ENCODE data around the gene HMGXB4. TPM values are rescaled to one million over a fixed set of nuclear protein-coding genes. Genes with fewer than 3 reads are reported as not detected.

The HMGXB4 gene
- polyA plus RNA-seq, 1 experiment = 30.4 TPM

DNA sequence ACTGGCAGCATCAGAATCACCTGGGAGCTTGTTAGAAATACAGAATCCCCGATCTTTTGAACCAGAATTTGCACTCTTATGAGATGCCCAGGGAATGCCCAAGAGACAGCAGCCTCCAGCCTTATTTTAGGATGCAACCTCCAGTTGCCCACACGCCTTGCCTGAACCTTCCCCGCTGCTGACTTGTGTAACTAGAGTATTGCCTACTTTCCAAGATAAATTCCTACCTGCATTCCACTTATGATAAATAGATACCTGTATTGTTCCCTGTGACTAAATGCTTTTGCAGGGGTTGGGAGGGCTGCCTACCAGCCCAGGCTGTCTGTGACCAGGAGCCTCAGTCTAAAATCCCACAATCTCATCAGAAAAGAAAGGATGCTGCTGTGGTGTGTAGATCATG lies 44.3 kb upstream of the HMGXB4 start:
- Histone ChIP-seq H3K9me3 (ENCODE audit: control insufficient read depth, insufficient read depth, low read length) (no peaks in the 10 kb centered on the region), H3K27ac (ENCODE audit: low read depth, low read length) (no peak overlapping the region), H3K4me3 (ENCODE audit: low read depth, low read length) (no peak overlapping the region), H3K27me3 (ENCODE audit: control insufficient read depth, insufficient read depth, low read length) (peaks cover 6% of the 10 kb centered on the region)
- DNase-seq (ENCODE audit: low read depth, low spot score) = no peak
- ChIA-PET POLR2A (no interaction called here), CTCF (no interaction called here)
- TF ChIP-seq, protein P1, sequence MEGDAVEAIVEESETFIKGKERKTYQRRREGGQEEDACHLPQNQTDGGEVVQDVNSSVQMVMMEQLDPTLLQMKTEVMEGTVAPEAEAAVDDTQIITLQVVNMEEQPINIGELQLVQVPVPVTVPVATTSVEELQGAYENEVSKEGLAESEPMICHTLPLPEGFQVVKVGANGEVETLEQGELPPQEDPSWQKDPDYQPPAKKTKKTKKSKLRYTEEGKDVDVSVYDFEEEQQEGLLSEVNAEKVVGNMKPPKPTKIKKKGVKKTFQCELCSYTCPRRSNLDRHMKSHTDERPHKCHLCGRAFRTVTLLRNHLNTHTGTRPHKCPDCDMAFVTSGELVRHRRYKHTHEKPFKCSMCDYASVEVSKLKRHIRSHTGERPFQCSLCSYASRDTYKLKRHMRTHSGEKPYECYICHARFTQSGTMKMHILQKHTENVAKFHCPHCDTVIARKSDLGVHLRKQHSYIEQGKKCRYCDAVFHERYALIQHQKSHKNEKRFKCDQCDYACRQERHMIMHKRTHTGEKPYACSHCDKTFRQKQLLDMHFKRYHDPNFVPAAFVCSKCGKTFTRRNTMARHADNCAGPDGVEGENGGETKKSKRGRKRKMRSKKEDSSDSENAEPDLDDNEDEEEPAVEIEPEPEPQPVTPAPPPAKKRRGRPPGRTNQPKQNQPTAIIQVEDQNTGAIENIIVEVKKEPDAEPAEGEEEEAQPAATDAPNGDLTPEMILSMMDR (IDR thresholded peaks at IDR 0.05; ENCODE audit: low read depth, low read length) = no peak

DNA sequence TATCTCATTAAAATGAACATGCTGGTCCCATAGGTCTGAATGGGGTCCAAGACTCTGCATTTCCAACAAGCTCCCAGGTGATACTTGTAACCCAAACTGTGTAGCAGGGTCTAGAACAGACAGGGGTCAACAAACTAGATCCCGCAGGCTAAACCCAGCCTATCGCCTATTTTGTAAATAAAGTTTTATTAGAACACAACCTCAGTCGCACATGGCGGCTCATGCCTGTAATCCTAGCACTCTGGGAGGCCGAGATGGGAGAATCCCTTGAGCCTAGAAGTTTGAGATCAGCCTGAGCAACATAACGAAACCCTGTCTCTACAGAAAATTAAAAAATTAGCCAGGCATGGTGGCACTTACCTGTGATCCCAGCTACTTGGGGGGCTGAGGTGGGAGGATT lies 42.3 kb upstream of the HMGXB4 start:
- TF ChIP-seq, protein P1 (IDR thresholded peaks at IDR 0.05; ENCODE audit: low read depth, low read length) = no peak
- DNase-seq (ENCODE audit: low read depth, low spot score) = no peak
- H3K4me3 ChIP-seq (ENCODE audit: low read depth, low read length) = no peak overlapping the region
- H3K27me3 ChIP-seq (ENCODE audit: control insufficient read depth, insufficient read depth, low read length) = peaks cover 2% of the 10 kb centered on the region
- H3K9me3 ChIP-seq (ENCODE audit: control insufficient read depth, insufficient read depth, low read length) = no peaks in the 10 kb centered on the region
- H3K27ac ChIP-seq (ENCODE audit: low read depth, low read length) = no peak overlapping the region
- POLR2A ChIA-PET = no interaction called here
- CTCF ChIA-PET = no interaction called here

DNA sequence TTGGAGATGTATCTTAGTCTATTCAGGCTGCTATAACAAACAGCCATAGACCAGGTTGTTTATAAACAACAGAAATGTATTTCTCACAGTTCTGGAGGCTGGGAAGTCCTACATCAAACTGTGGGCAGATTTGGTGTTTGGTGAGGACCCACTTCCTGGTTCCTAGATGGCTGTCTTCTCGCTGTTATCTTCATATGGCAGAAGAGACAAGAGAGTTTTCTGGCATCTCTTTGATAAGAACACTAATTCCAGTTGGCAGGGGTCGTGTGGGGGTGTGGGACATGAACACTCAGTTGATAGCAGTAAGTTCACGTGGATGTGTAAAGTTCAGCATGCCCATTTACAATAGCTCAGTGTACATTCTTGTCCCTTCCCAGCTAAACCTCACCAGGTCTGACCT lies 41.3 kb upstream of the HMGXB4 start:
- ChIA-PET POLR2A (no interaction called here), CTCF (no interaction called here)
- H3K9me3 ChIP-seq (ENCODE audit: control insufficient read depth, insufficient read depth, low read length) = no peaks in the 10 kb centered on the region
- no peak overlapping the region for H3K27ac ChIP-seq (ENCODE audit: low read depth, low read length)
- TF ChIP-seq, protein P1 (IDR thresholded peaks at IDR 0.05; ENCODE audit: low read depth, low read length) = no peak
- no peak for DNase-seq (ENCODE audit: low read depth, low spot score)
- H3K4me3 ChIP-seq (ENCODE audit: low read depth, low read length) = no peak overlapping the region
- H3K27me3 ChIP-seq (ENCODE audit: control insufficient read depth, insufficient read depth, low read length) = no peaks in the 10 kb centered on the region

DNA sequence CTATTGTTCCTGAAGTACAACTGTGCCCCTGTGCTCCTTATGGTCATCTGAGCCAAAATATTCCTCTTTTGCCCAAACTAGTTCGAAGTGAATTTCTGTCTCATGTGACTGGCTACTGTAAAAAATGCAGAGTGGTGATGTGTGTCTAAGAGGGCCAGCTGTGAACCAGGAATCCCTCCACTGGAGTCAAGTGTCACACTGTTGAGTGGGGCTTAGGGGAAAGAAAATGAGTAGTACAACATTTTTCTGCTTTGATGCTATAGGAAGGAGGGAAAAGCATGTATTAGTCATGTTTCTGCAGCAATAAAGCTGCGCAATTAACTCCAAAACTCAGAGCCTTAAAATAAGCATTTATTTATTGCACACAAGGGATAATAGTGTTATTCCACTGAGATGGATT lies 39.8 kb upstream of the HMGXB4 start:
- CTCF ChIA-PET = no interaction called here
- TF ChIP-seq, protein P1 (IDR thresholded peaks at IDR 0.05; ENCODE audit: low read depth, low read length) = no peak
- no peak overlapping the region for H3K4me3 ChIP-seq (ENCODE audit: low read depth, low read length)

DNA sequence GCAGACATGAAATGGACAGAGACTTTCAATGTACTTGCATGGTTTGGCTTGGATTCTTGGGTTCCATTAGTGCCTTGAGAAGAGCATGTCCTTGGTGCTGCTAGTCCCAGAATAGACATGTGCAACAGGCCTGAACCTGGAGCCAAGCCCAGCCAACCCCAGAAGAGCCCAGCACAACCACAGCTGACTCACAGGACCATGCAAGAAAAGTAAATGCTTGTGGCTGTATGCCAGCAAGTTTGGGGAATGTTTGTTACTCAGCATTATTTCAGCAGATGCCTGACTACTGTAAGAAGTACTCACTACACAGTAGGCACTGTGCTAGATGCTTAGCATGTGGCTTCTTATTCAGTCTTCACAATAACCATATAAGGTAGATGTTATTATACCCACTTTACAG lies 39.2 kb upstream of the HMGXB4 start:
- TF ChIP-seq, protein P1 (IDR thresholded peaks at IDR 0.05; ENCODE audit: low read depth, low read length) = no peak
- CTCF ChIA-PET = interaction anchor here (2.9 kb wide), 1 partner anchor 14 kb away, joined by 17 read pairs; no protein-coding TSS in a partner anchor
- Histone ChIP-seq H3K27ac (ENCODE audit: low read depth, low read length) (no peak overlapping the region), H3K9me3 (ENCODE audit: control insufficient read depth, insufficient read depth, low read length) (no peaks in the 10 kb centered on the region), H3K27me3 (ENCODE audit: control insufficient read depth, insufficient read depth, low read length) (no peaks in the 10 kb centered on the region), H3K4me3 (ENCODE audit: low read depth, low read length) (no peak overlapping the region)
- no peak for DNase-seq (ENCODE audit: low read depth, low spot score)
- POLR2A ChIA-PET = no interaction called here

More for the DNA sequence above, 39.8 kb upstream of the HMGXB4 start:
- Histone ChIP-seq H3K27me3 (ENCODE audit: control insufficient read depth, insufficient read depth, low read length) (no peaks in the 10 kb centered on the region), H3K9me3 (ENCODE audit: control insufficient read depth, insufficient read depth, low read length) (no peaks in the 10 kb centered on the region), H3K27ac (ENCODE audit: low read depth, low read length) (no peak overlapping the region)
- POLR2A ChIA-PET = no interaction called here
- DNase-seq (ENCODE audit: low read depth, low spot score) = no peak

Data from AG04450 (cell line).